GM19455 (cell line): ENCODE measurements around the gene ADORA1.

Experiments used
- ATAC-seq: cut with Tn5 transposase; IDR thresholded peaks from one replicate; pipeline ENCODE4 v1.9.1; 2021; ENCODE audit not compliant: unreplicated experiment

The ADORA1 gene

GRCh38 chr1:203120325-203121153 lies 7.0 kb upstream of the ADORA1 start:
- ATAC-seq, result no peak

GRCh38 chr1:203121186-203122015 lies 6.1 kb upstream of the ADORA1 start:
- ATAC-seq, result no peak

- no peak for ATAC-seq
These were observed 5.4 kb upstream of the ADORA1 start for GRCh38 chr1:203122159-203122558.

GRCh38 chr1:203124011-203124410 lies 3.5 kb upstream of the ADORA1 start:
- no peak for ATAC-seq

- ATAC-seq, result no peak
These were observed 2.8 kb upstream of the ADORA1 start for GRCh38 chr1:203124546-203125317.

GRCh38 chr1:203126151-203126865 lies 1.2 kb upstream of the ADORA1 start:
- ATAC-seq, result no peak

- ATAC-seq, result no peak
These were observed 460 bp upstream of the ADORA1 start for GRCh38 chr1:203126866-203127665.

GRCh38 chr1:203128431-203128715 lies 847 bp downstream of the ADORA1 start:
- no peak for ATAC-seq

- ATAC-seq, result no peak
These were observed 1.4 kb downstream of the ADORA1 start for GRCh38 chr1:203128716-203129500.

- no peak for ATAC-seq
These were observed 2.1 kb downstream of the ADORA1 start for GRCh38 chr1:203129501-203130231.

- no peak for ATAC-seq
These were observed 2.9 kb downstream of the ADORA1 start for GRCh38 chr1:203130358-203130985.

GRCh38 chr1:203131548-203132200 lies 4.1 kb downstream of the ADORA1 start:
- ATAC-seq, result no peak

- no peak for ATAC-seq
These were observed 6.6 kb downstream of the ADORA1 start for GRCh38 chr1:203133970-203134725.

GRCh38 chr1:203135636-203136305 lies 8.2 kb downstream of the ADORA1 start:
- ATAC-seq, result no peak

- no peak for ATAC-seq
These were observed 9.0 kb downstream of the ADORA1 start for GRCh38 chr1:203136409-203137042.

- no peak for ATAC-seq
These were observed 9.8 kb downstream of the ADORA1 start for GRCh38 chr1:203137324-203137723.
